ENCODE data around the gene WIZ. TPM values are rescaled to one million over a fixed set of nuclear protein-coding genes. Genes with fewer than 3 reads are reported as not detected.
"Not testable (repeated sequence)": the region's sequence is repeated elsewhere in the genome, so short reads cannot be mapped to it uniquely, and the experiment has no call there.

WIZ gene
- total RNA-seq, 1 experiment from 2014 or later = 27.3 TPM

GRCh38 chr19:15475169-15475568, 25.4 kb upstream of the WIZ start:
- no peak overlapping the region for H2AFZ ChIP-seq
- no peaks in the 10 kb centered on the region for H4K20me1 ChIP-seq (ENCODE audit: insufficient read depth)
- no peak for TF ChIP-seq CTCF (conservative IDR thresholded peaks at IDR 0.05)
- TF ChIP-seq EZH2 (IDR thresholded peaks at IDR 0.05; ENCODE audit: low read depth) = no peak
- BruUV-seq (replicated peaks) = no TSS peak
- no peaks in the 10 kb centered on the region for H3K9me3 ChIP-seq (ENCODE audit: insufficient read depth, low read depth)
- ChIA-PET POLR2A (ENCODE audit: unreplicated experiment) (no interaction called here), CTCF (no interaction called here)
- no peak overlapping the region for H3K4me3 ChIP-seq
- intact Hi-C loops (cut with micrococcal nuclease; ENCODE audit: unreplicated experiment) = no loop called here
- no peak for DNase-seq
- no peaks in the 10 kb centered on the region for H3K36me3 ChIP-seq (ENCODE audit: low read depth)
- H3K9me2 ChIP-seq (ENCODE audit: insufficient read depth) = no peaks in the 10 kb centered on the region
- H3K27me3 ChIP-seq (ENCODE audit: insufficient read depth, low read depth) = no peaks in the 10 kb centered on the region
- no peak overlapping the region for H3K27ac ChIP-seq
- no peak overlapping the region for H3K4me2 ChIP-seq
- no peaks in the 10 kb centered on the region for H3K4me1 ChIP-seq (replicated peaks; ENCODE audit: insufficient read depth)
- no peaks in the 10 kb centered on the region for H3K79me2 ChIP-seq (ENCODE audit: low read depth)
- H3F3A ChIP-seq (ENCODE audit: insufficient read depth, low read depth) = peaks cover 4% of the 10 kb centered on the region; the same call in 1 of the 2 replicates

- H4K20me1 ChIP-seq (ENCODE audit: insufficient read depth); H3K4me3 ChIP-seq; intact Hi-C loops (cut with micrococcal nuclease; ENCODE audit: unreplicated experiment); H2AFZ ChIP-seq; H3K4me2 ChIP-seq; H3K27ac ChIP-seq; H3K27me3 ChIP-seq (ENCODE audit: insufficient read depth, low read depth); DNase-seq; POLR2A ChIA-PET (ENCODE audit: unreplicated experiment); H3K79me2 ChIP-seq (ENCODE audit: low read depth); H3K4me1 ChIP-seq (replicated peaks; ENCODE audit: insufficient read depth); H3K9me3 ChIP-seq (ENCODE audit: insufficient read depth, low read depth); H3K36me3 ChIP-seq (ENCODE audit: low read depth); H3K9me2 ChIP-seq (ENCODE audit: insufficient read depth); BruUV-seq (replicated peaks); H3F3A ChIP-seq (ENCODE audit: insufficient read depth, low read depth): not testable (repeated sequence)
- CTCF ChIA-PET = interaction anchor here (0.6 kb wide), 1 partner anchor 52 kb away, joined by 3 read pairs; no protein-coding TSS in a partner anchor
These were observed 24.1 kb upstream of the WIZ start for GRCh38 chr19:15473821-15474220.

GRCh38 chr19:15471639-15472101, 21.9 kb upstream of the WIZ start:
- no peaks in the 10 kb centered on the region for H3K79me2 ChIP-seq (ENCODE audit: low read depth)
- no TSS peak for BruUV-seq (replicated peaks)
- DNase-seq = no peak
- no peaks in the 10 kb centered on the region for H3K27me3 ChIP-seq (ENCODE audit: insufficient read depth, low read depth)
- H3K27ac ChIP-seq = no peak overlapping the region
- H3K9me2 ChIP-seq (ENCODE audit: insufficient read depth) = no peaks in the 10 kb centered on the region
- peaks cover 6% of the 10 kb centered on the region; the same call in 1 of the 2 replicates for H3K4me1 ChIP-seq (replicated peaks; ENCODE audit: insufficient read depth)
- POLR2A ChIA-PET (ENCODE audit: unreplicated experiment) = interaction anchor here (0.6 kb wide), 1 partner anchor 671 kb away, joined by 4 read pairs; no protein-coding TSS in a partner anchor
- H3F3A ChIP-seq (ENCODE audit: insufficient read depth, low read depth) = peaks cover 13% of the 10 kb centered on the region; the same call in 1 of the 2 replicates
- H3K4me2 ChIP-seq = no peak overlapping the region
- H2AFZ ChIP-seq = no peak overlapping the region
- no peaks in the 10 kb centered on the region for H4K20me1 ChIP-seq (ENCODE audit: insufficient read depth)
- CTCF ChIA-PET = no interaction called here
- H3K9me3 ChIP-seq (ENCODE audit: insufficient read depth, low read depth) = no peaks in the 10 kb centered on the region
- no peak overlapping the region for H3K4me3 ChIP-seq
- TF ChIP-seq CTCF (conservative IDR thresholded peaks at IDR 0.05) = no peak
- no peak for TF ChIP-seq EZH2 (IDR thresholded peaks at IDR 0.05; ENCODE audit: low read depth)
- intact Hi-C loops (cut with micrococcal nuclease; ENCODE audit: unreplicated experiment) = no loop called here
- no peaks in the 10 kb centered on the region for H3K36me3 ChIP-seq (ENCODE audit: low read depth)

Data from PC-9 (cell line).